Activated T-helper 1 cell treated with Interleukin-2 at 50 U/mL for 16 hours (primary cell): ENCODE results near the gene ZBTB2.

Source experiments
- DNase-seq: peaks from one replicate; pipeline ENCODE4 v3.0.0-alpha.2; 2020; ENCODE audit warnings: low read depth

The ZBTB2 gene

GRCh38 chr6:151391471-151392413 lies at the start of gene ZBTB2:
Gene ZBTB2, minus strand, starts transcription at chr6:151391559. Its CDS starts 17,922 bp downstream, at chr6:151373637.
- peak; percentile 54 for DNase-seq

- DNase-seq: no peak
Measured at GRCh38 chr6:151440930-151441329, 49.6 kb upstream of the ZBTB2 start.

- DNase-seq: no peak
Measured at GRCh38 chr6:151440498-151440897, 49.1 kb upstream of the ZBTB2 start.

- no peak for DNase-seq
Measured at GRCh38 chr6:151437401-151437800, 46.0 kb upstream of the ZBTB2 start.

GRCh38 chr6:151436802-151437201 lies 45.4 kb upstream of the ZBTB2 start:
- no peak for DNase-seq

GRCh38 chr6:151436300-151436699 lies 44.9 kb upstream of the ZBTB2 start:
- no peak for DNase-seq

- DNase-seq: no peak
Measured at GRCh38 chr6:151434369-151434768, 43.0 kb upstream of the ZBTB2 start.

GRCh38 chr6:151432651-151433050 lies 41.3 kb upstream of the ZBTB2 start:
- DNase-seq: no peak

- DNase-seq: no peak
Measured at GRCh38 chr6:151431337-151431736, 40.0 kb upstream of the ZBTB2 start.

GRCh38 chr6:151430886-151431285 lies 39.5 kb upstream of the ZBTB2 start:
- DNase-seq: no peak

GRCh38 chr6:151428093-151428735 lies 36.9 kb upstream of the ZBTB2 start:
- DNase-seq: no peak

- DNase-seq: no peak
Measured at GRCh38 chr6:151425561-151425960, 34.2 kb upstream of the ZBTB2 start.

GRCh38 chr6:151422981-151423380 lies 31.6 kb upstream of the ZBTB2 start:
- no peak for DNase-seq

- DNase-seq: no peak
Measured at GRCh38 chr6:151417477-151417876, 26.1 kb upstream of the ZBTB2 start.

GRCh38 chr6:151414641-151415260 lies 23.4 kb upstream of the ZBTB2 start:
- no peak for DNase-seq

GRCh38 chr6:151413372-151414145 lies 22.2 kb upstream of the ZBTB2 start:
- DNase-seq: peak; percentile 43

GRCh38 chr6:151412909-151413308 lies 21.6 kb upstream of the ZBTB2 start:
- no peak for DNase-seq

GRCh38 chr6:151409679-151410078 lies 18.3 kb upstream of the ZBTB2 start:
- DNase-seq: no peak

GRCh38 chr6:151409260-151409659 lies 17.9 kb upstream of the ZBTB2 start:
- DNase-seq: no peak

GRCh38 chr6:151408858-151409257 lies 17.5 kb upstream of the ZBTB2 start:
- no peak for DNase-seq

GRCh38 chr6:151403919-151404308 lies 12.6 kb upstream of the ZBTB2 start:
- no peak for DNase-seq

- DNase-seq: no peak
Measured at GRCh38 chr6:151402228-151402627, 10.9 kb upstream of the ZBTB2 start.
